Adrenal gland (tissue), 5 donors: ENCODE measurements around the gene RGS14.

Experiments used
- POLR2A ChIP-seq, 2 donors: fragments of 450-650 bp; IDR thresholded peaks; one replicate each; pipeline ENCODE4 v1.6.1; 2017; ENCODE audit warnings: antibody characterized with exemption in 2 of 2, mild to moderate bottlenecking in 2 of 2, moderate library complexity in 1 of 2
- TF ChIP-seq, protein P1 (sequence below), 6 experiments: fragments of 450-650 bp in 4 of 6; fragments of 200-600 bp in 2 of 6; sonication (generic) in 1 of 6; IDR thresholded peaks; 1 replicate in 5 of 6; 2 replicates in 1 of 6; pipeline versions ENCODE4 v1.5.1 to v1.8.0; 2016 to 2021; ENCODE audit warnings: antibody characterized with exemption in 6 of 6, mild to moderate bottlenecking in 2 of 6, moderate library complexity in 1 of 6
- donor health status: DM: no; HTN: no; CAD: no.

DNA sequence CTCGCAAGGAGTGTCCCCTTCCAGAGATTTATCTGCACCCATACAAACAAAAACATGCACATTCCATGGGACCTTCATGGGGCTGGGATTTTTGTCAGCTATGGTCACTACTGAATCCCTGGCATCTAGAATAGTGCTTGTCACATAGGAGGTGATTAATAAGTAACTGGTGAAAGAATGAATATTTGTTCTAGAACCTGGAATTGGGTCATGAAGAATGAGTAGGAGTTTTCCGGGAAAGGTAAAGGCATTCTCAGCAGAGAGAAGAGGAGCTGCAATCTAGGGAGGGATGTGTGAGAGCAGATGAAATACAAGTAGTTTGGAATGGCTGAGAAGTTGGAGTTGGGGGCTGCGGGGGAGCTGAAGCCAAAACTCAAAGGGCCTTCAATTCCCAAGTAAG, 3.5 kb upstream of the RGS14 start:
- TF ChIP-seq POLR2A (IDR thresholded peaks at IDR 0.05), result no peak
- TF ChIP-seq, protein P1, sequence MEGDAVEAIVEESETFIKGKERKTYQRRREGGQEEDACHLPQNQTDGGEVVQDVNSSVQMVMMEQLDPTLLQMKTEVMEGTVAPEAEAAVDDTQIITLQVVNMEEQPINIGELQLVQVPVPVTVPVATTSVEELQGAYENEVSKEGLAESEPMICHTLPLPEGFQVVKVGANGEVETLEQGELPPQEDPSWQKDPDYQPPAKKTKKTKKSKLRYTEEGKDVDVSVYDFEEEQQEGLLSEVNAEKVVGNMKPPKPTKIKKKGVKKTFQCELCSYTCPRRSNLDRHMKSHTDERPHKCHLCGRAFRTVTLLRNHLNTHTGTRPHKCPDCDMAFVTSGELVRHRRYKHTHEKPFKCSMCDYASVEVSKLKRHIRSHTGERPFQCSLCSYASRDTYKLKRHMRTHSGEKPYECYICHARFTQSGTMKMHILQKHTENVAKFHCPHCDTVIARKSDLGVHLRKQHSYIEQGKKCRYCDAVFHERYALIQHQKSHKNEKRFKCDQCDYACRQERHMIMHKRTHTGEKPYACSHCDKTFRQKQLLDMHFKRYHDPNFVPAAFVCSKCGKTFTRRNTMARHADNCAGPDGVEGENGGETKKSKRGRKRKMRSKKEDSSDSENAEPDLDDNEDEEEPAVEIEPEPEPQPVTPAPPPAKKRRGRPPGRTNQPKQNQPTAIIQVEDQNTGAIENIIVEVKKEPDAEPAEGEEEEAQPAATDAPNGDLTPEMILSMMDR (IDR thresholded peaks at IDR 0.05), result no peak
